LoVo (cell line): ENCODE data around the gene CDC42EP3.

Experiments
- DNase-seq: peaks from one replicate; pipeline ENCODE4 v3.0.0-alpha.2; 2016; ENCODE audit warnings: low spot score

CDC42EP3 gene

GRCh38 chr2:37618326-37618725, 53.1 kb downstream of the CDC42EP3 start:
- DNase-seq: no peak

GRCh38 chr2:37617119-37617892, 54.1 kb downstream of the CDC42EP3 start:
- DNase-seq: no peak

- no peak for DNase-seq
Observed at GRCh38 chr2:37616677-37617005, 54.8 kb downstream of the CDC42EP3 start.

GRCh38 chr2:37615804-37616676, 55.4 kb downstream of the CDC42EP3 start:
- DNase-seq: no peak

GRCh38 chr2:37614061-37614738, 57.2 kb downstream of the CDC42EP3 start:
- DNase-seq: no peak

- DNase-seq: no peak
Observed at GRCh38 chr2:37612382-37612781, 59.1 kb downstream of the CDC42EP3 start.

- no peak for DNase-seq
Observed at GRCh38 chr2:37610638-37611289, 60.7 kb downstream of the CDC42EP3 start.

- no peak for DNase-seq
Observed at GRCh38 chr2:37609782-37610181, 61.7 kb downstream of the CDC42EP3 start.

GRCh38 chr2:37604716-37605115, 66.7 kb downstream of the CDC42EP3 start:
- no peak for DNase-seq

GRCh38 chr2:37602702-37603101, 68.7 kb downstream of the CDC42EP3 start:
- no peak for DNase-seq

GRCh38 chr2:37602040-37602439, 69.4 kb downstream of the CDC42EP3 start:
- no peak for DNase-seq

GRCh38 chr2:37601569-37601968, 69.9 kb downstream of the CDC42EP3 start:
- no peak for DNase-seq

- no peak for DNase-seq
Observed at GRCh38 chr2:37600735-37601134, 70.7 kb downstream of the CDC42EP3 start.

GRCh38 chr2:37599688-37600525, 71.5 kb downstream of the CDC42EP3 start:
- DNase-seq: no peak

- no peak for DNase-seq
Observed at GRCh38 chr2:37593694-37594093, 77.7 kb downstream of the CDC42EP3 start.

GRCh38 chr2:37593024-37593423, 78.4 kb downstream of the CDC42EP3 start:
- DNase-seq: no peak
